GM12878 (cell line): ENCODE data around the gene CCDC88C.

Source experiments
- CBFB ChIP-seq: IDR thresholded peaks from 2 replicates; pipeline ENCODE4 v1.6.1; 2016; ENCODE audit warnings: antibody characterized with exemption, low read depth
- CEBPB ChIP-seq, 2 experiments: fragments of 150-350 bp in 1 of 2; IDR thresholded peaks; 2 replicates each; pipeline ENCODE4 v1.6.1; 2012 to 2014; ENCODE audit warnings: low read depth in 2 of 2, low read length in 2 of 2, borderline replicate concordance in 1 of 2, inconsistent platforms in 1 of 2
- CTCF ChIP-seq, 3 experiments: IDR thresholded peaks in 2 of 3; conservative IDR thresholded peaks in 1 of 3; 2 replicates each; pipeline ENCODE4 v1.5.1; 2011; ENCODE audit warnings: low read depth in 3 of 3, low read length in 3 of 3, mild to moderate bottlenecking in 3 of 3, control low read depth in 2 of 3, moderate library complexity in 2 of 3, inconsistent platforms in 1 of 3, mixed read lengths in 1 of 3; ENCODE audit not compliant: control insufficient read depth in 2 of 3, insufficient read depth in 1 of 3; ENCODE audit errors: extremely low read depth in 1 of 3
- EP300 ChIP-seq, 2 experiments: fragments of 150-350 bp in 1 of 2; IDR thresholded peaks; 2 replicates each; pipeline ENCODE4 v1.6.1; 2011 to 2012; ENCODE audit warnings: low read depth in 2 of 2, low read length in 2 of 2, borderline replicate concordance in 1 of 2, improper control_type of control experiment in 1 of 2, inconsistent platforms in 1 of 2; ENCODE audit not compliant: control insufficient read depth in 1 of 2
- MTA2 ChIP-seq: fragments of 450-650 bp; IDR thresholded peaks from 2 replicates; pipeline ENCODE4 v1.6.1; 2016; ENCODE audit warnings: low read depth, mild to moderate bottlenecking, moderate library complexity
- NFYB ChIP-seq: IDR thresholded peaks from 2 replicates; pipeline ENCODE4 v1.6.1; 2011; ENCODE audit warnings: low read depth, mild to moderate bottlenecking, low read length, improper control_type of control experiment, moderate library complexity; ENCODE audit not compliant: insufficient read depth
- RAD21 ChIP-seq: IDR thresholded peaks from 2 replicates; pipeline ENCODE4 v1.6.1; 2011; ENCODE audit warnings: mild to moderate bottlenecking, low read depth, low read length, moderate library complexity; ENCODE audit not compliant: insufficient read depth
- TF ChIP-seq, protein P1 (sequence below): fragments of 450-650 bp; formaldehyde crosslinking; IDR thresholded peaks from 2 replicates; pipeline ENCODE4 v1.5.0; 2022; ENCODE audit warnings: mild to moderate bottlenecking, missing genetic modification characterization
- TF ChIP-seq, protein P2 (sequence below): fragments of 450-650 bp; IDR thresholded peaks from 2 replicates; pipeline ENCODE4 v1.6.1; 2017; ENCODE audit warnings: borderline replicate concordance

DNA sequence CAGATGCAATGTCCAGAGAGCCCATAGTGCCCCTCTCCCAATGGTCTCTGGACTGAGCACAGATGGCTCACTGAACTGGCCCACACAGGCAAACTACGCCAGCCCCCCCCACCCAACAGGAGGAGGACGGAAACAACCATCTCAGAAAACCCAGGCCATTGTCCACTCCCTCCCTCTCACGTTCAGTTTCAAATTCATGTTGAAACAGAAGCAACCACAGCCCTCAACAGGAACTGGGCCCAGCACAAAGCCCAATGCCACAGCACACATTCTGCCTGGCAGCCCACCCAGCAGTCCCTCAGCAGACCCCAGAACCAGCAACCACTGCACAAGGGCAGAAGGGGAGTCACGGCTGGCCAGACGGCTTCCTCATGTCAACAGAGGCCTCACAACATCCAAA is 10.6 kb downstream of the CCDC88C start:
- TF ChIP-seq CTCF (IDR thresholded peaks at IDR 0.05 in 2 of 3, conservative IDR thresholded peaks at IDR 0.05 in 1 of 3; ENCODE audit: control insufficient read depth in 2 of 3, extremely low read depth in 1 of 3, insufficient read depth in 1 of 3, low read depth in 3 of 3, low read length in 3 of 3), result no peak
- TF ChIP-seq, protein P1, sequence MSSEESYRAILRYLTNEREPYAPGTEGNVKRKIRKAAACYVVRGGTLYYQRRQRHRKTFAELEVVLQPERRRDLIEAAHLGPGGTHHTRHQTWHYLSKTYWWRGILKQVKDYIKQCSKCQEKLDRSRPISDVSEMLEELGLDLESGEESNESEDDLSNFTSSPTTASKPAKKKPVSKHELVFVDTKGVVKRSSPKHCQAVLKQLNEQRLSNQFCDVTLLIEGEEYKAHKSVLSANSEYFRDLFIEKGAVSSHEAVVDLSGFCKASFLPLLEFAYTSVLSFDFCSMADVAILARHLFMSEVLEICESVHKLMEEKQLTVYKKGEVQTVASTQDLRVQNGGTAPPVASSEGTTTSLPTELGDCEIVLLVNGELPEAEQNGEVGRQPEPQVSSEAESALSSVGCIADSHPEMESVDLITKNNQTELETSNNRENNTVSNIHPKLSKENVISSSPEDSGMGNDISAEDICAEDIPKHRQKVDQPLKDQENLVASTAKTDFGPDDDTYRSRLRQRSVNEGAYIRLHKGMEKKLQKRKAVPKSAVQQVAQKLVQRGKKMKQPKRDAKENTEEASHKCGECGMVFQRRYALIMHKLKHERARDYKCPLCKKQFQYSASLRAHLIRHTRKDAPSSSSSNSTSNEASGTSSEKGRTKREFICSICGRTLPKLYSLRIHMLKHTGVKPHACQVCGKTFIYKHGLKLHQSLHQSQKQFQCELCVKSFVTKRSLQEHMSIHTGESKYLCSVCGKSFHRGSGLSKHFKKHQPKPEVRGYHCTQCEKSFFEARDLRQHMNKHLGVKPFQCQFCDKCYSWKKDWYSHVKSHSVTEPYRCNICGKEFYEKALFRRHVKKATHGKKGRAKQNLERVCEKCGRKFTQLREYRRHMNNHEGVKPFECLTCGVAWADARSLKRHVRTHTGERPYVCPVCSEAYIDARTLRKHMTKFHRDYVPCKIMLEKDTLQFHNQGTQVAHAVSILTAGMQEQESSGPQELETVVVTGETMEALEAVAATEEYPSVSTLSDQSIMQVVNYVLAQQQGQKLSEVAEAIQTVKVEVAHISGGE (CRISPR knock-in tag), result no peak
- no peak for TF ChIP-seq MTA2
- no peak for TF ChIP-seq NFYB
- no peak for TF ChIP-seq RAD21
- TF ChIP-seq CEBPB (IDR thresholded peaks at IDR 0.05; ENCODE audit: borderline replicate concordance in 1 of 2, low read depth in 2 of 2, low read length in 2 of 2), result no peak
- TF ChIP-seq CBFB, result no peak
- no peak for TF ChIP-seq EP300 (IDR thresholded peaks at IDR 0.05; ENCODE audit: borderline replicate concordance in 1 of 2, control insufficient read depth in 1 of 2, low read depth in 2 of 2, low read length in 2 of 2)
- TF ChIP-seq, protein P2, sequence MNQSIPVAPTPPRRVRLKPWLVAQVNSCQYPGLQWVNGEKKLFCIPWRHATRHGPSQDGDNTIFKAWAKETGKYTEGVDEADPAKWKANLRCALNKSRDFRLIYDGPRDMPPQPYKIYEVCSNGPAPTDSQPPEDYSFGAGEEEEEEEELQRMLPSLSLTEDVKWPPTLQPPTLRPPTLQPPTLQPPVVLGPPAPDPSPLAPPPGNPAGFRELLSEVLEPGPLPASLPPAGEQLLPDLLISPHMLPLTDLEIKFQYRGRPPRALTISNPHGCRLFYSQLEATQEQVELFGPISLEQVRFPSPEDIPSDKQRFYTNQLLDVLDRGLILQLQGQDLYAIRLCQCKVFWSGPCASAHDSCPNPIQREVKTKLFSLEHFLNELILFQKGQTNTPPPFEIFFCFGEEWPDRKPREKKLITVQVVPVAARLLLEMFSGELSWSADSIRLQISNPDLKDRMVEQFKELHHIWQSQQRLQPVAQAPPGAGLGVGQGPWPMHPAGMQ, result no peak
